ENCODE data around the gene ZNF837.

ZNF837 gene

DNA sequence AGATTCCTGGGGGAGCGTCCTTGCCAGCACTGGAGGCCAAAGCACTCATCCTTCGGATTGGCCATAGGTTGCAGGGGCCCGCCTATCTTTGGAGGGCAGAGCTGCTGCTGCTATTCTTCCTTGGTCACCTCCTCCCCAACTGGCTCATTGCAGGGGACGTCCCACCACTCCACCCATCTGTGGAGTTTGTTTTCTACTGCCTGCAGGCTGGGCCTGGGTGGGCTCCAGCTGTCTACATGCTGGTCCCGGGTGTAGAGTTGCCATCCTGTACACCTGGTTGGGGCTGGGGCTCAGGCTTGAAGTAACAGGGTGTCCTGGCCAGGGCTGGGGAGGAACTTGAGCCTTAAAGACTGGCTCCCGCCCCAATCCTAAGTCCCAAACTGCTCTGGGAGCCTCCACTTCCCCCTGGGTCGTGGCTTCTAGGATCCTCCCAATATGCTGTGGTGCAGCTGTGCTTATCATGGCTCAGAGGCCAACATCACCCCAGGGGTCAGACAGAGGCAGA lies 16.8 kb upstream of the ZNF837 start:
- TF ChIP-seq, protein P1, sequence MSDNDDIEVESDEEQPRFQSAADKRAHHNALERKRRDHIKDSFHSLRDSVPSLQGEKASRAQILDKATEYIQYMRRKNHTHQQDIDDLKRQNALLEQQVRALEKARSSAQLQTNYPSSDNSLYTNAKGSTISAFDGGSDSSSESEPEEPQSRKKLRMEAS (IDR thresholded peaks at IDR 0.05) = no peak
- no peak for TF ChIP-seq EP300 (IDR thresholded peaks at IDR 0.05; ENCODE audit: borderline replicate concordance)
- TF ChIP-seq YY1 (IDR thresholded peaks at IDR 0.05; ENCODE audit: low read depth) = no peak
- no peak for TF ChIP-seq TAF1 (IDR thresholded peaks at IDR 0.05; ENCODE audit: low read depth)
- no peak for TF ChIP-seq NFIC (IDR thresholded peaks at IDR 0.05)
- TF ChIP-seq, protein P2, sequence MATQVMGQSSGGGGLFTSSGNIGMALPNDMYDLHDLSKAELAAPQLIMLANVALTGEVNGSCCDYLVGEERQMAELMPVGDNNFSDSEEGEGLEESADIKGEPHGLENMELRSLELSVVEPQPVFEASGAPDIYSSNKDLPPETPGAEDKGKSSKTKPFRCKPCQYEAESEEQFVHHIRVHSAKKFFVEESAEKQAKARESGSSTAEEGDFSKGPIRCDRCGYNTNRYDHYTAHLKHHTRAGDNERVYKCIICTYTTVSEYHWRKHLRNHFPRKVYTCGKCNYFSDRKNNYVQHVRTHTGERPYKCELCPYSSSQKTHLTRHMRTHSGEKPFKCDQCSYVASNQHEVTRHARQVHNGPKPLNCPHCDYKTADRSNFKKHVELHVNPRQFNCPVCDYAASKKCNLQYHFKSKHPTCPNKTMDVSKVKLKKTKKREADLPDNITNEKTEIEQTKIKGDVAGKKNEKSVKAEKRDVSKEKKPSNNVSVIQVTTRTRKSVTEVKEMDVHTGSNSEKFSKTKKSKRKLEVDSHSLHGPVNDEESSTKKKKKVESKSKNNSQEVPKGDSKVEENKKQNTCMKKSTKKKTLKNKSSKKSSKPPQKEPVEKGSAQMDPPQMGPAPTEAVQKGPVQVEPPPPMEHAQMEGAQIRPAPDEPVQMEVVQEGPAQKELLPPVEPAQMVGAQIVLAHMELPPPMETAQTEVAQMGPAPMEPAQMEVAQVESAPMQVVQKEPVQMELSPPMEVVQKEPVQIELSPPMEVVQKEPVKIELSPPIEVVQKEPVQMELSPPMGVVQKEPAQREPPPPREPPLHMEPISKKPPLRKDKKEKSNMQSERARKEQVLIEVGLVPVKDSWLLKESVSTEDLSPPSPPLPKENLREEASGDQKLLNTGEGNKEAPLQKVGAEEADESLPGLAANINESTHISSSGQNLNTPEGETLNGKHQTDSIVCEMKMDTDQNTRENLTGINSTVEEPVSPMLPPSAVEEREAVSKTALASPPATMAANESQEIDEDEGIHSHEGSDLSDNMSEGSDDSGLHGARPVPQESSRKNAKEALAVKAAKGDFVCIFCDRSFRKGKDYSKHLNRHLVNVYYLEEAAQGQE (IDR thresholded peaks at IDR 0.05; ENCODE audit: low read depth) = no peak
- no peak for TF ChIP-seq FOXM1 (IDR thresholded peaks at IDR 0.05; ENCODE audit: borderline replicate concordance, low read depth)
- no peak for TF ChIP-seq EGR1 (IDR thresholded peaks at IDR 0.05)
- TF ChIP-seq CREB1 (IDR thresholded peaks at IDR 0.05; ENCODE audit: low read depth) = no peak
- TF ChIP-seq TEAD4 (IDR thresholded peaks at IDR 0.05) = no peak
- TF ChIP-seq, protein P3, sequence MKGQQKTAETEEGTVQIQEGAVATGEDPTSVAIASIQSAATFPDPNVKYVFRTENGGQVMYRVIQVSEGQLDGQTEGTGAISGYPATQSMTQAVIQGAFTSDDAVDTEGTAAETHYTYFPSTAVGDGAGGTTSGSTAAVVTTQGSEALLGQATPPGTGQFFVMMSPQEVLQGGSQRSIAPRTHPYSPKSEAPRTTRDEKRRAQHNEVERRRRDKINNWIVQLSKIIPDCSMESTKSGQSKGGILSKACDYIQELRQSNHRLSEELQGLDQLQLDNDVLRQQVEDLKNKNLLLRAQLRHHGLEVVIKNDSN (IDR thresholded peaks at IDR 0.05) = no peak
- no peak for TF ChIP-seq ZBTB7A (IDR thresholded peaks at IDR 0.05; ENCODE audit: low read depth)
- no peak for TF ChIP-seq CEBPB (IDR thresholded peaks at IDR 0.05)
- TF ChIP-seq TCF12 (IDR thresholded peaks at IDR 0.05; ENCODE audit: low read depth) = no peak
- TF ChIP-seq RAD21 (IDR thresholded peaks at IDR 0.05; ENCODE audit: low read depth) = no peak

DNA sequence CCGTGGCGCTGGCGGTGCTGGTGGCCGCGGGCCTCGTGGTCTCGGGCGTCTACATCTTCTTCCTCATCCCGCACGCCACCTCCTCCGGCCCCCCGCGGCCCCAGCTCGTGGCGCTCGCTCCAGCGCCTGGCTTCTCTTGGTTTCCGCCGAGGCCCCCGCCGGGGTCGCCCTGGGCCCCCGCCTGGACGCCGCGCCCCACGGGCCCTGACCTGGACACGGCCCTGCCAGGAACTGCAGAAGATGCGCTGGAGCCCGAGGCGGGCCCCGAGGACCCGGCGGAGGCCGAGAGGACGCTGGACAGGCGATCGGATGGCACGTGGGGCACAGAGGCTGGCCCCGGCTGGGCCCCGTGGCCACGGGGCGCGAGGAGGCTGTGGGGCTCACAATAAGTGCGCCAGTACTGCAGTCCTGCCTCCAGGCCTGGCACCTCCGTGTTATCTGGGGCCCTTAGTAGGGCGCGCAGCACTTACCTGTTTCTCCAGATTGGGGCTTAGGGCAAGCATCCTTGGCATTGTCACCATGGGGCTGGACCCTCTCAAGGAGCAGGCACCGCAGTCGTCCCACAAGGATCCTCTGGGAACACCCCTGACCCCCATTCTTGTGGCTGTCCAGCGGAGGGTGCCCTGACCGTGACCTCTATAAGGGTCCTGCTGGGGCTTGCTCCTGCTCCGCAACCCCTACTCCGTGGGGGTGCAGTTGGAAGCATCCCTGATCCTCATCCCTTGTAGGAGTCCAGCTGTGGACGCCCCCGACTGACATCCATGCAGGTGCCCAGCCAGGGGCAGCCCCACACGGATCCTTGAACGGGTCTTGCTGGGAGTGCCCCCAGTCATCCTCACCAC lies 16.1 kb upstream of the ZNF837 start:
- TF ChIP-seq FOXM1 (IDR thresholded peaks at IDR 0.05; ENCODE audit: borderline replicate concordance, low read depth) = no peak
- TF ChIP-seq CEBPB (IDR thresholded peaks at IDR 0.05) = no peak
- TF ChIP-seq, protein P3 (IDR thresholded peaks at IDR 0.05) = no peak
- no peak for TF ChIP-seq RAD21 (IDR thresholded peaks at IDR 0.05; ENCODE audit: low read depth)
- no peak for TF ChIP-seq YY1 (IDR thresholded peaks at IDR 0.05; ENCODE audit: low read depth)
- no peak for TF ChIP-seq CREB1 (IDR thresholded peaks at IDR 0.05; ENCODE audit: low read depth)

DNA sequence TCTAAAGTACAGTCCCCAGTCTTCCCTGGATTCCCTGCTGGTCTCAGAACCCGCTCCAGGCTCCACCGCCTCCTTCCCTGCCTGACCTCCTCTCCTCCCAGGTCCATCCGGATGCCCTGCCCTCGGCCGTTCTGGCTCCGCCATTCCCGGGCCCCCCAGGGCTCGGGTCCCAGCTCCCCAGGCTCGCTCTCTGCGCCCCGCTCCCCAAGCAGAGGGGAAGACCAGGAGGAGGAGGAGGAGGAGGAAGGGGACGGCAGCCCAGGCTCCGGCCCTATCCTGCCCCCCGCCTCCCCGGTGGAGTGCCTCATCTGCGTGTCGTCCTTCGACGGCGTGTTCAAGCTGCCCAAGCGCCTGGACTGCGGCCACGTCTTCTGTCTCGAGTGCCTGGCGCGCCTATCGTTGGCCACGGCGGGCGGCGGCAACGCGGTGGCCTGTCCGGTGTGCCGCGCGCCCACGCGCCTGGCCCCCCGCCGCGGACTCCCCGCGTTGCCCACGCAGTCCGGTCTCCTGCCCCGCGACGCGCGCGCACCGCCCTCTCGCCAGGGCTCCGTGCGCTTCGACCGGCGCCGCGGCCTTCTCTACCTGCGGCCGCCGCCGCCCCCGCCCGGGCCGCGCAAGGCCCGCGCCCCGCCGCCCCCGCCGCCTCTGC lies 15.3 kb upstream of the ZNF837 start:
- TF ChIP-seq NFIC (IDR thresholded peaks at IDR 0.05) = no peak

DNA sequence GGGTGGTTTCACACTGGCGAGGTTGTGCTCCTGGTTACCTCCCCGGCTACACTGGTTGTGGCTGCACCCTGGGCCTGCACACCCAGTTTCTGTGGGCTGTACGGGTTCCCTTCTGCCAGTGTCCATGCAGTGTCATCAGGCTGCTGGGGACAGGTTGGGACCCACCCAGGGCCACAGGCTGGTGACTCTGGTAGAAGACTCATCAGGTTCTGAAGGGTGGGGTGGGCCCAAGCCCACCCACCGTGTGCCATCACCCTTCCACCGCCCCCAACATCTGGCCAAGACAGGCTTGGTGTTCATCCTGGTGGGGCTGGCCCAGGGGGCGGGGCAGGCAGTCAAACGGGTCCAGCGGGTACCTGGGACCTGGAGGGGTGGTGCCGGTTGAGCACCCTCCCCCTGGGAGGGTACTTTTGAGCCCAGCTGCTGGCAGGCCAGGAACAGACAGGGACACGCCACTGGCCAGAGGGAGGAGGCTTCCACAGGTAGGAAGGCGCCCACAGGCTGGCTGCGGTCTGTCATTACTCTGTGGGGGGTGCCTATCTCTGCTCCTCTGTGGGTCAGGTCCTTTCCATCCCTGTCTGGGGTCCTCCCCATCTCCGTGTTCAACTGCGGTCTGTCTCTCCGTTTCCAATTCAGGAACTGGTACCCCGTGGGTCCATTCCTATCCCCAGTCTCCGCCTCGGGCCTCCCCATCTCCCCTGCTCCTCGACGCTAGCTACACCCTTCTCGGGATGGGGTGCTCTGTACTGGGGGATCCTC lies 14.6 kb upstream of the ZNF837 start, which contains the start of gene RNF225:
RNF225 (plus strand) TSS at position 437 of the 759 bp plus-strand sequence. CDS start 434 bp downstream, outside the sequence.
- TF ChIP-seq, protein P1 (IDR thresholded peaks at IDR 0.05) = 0 out of 2 replicates have a peak, but pooled peaks have one; percentile 12
- TF ChIP-seq EGR1 (IDR thresholded peaks at IDR 0.05) (no peak), TAF1 (IDR thresholded peaks at IDR 0.05; ENCODE audit: low read depth) (peak; percentile 18; the same call in 1 of the 2 replicates)

DNA sequence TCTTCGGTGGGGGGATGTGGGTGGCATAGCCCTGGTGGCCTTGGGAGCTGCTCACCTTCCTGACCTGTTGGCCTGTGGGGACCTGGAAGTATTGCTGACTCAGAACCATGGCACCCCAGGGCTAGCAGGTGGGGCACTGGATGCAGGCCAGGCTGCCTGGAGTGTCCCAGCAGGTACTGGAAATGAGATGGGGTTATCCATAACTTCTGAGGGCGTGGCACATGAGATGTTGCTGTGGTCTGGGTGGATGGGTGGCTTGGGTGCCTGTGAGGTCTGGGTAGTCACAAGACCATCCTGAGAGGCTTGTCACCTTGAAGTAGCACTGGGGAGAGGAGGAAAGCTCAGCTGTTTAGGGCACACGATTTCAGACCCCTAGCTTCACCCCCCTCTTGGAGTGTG lies 14.0 kb upstream of the ZNF837 start:
- TF ChIP-seq RAD21 (IDR thresholded peaks at IDR 0.05; ENCODE audit: low read depth) (no peak), YY1 (IDR thresholded peaks at IDR 0.05; ENCODE audit: low read depth) (no peak), EGR1 (IDR thresholded peaks at IDR 0.05) (no peak), EP300 (IDR thresholded peaks at IDR 0.05; ENCODE audit: borderline replicate concordance) (no peak; the same call in 1 of the 2 replicates), NFIC (IDR thresholded peaks at IDR 0.05) (peak; percentile 93), CEBPB (IDR thresholded peaks at IDR 0.05) (0 out of 2 replicates have a peak, but pooled peaks have one; percentile 19), TEAD4 (IDR thresholded peaks at IDR 0.05) (0 out of 2 replicates have a peak, but pooled peaks have one; percentile 44)
- TF ChIP-seq, protein P3 (IDR thresholded peaks at IDR 0.05) = peak; percentile 12; the same call in 1 of the 2 replicates
- TF ChIP-seq, protein P1 (IDR thresholded peaks at IDR 0.05) = no peak; the same call in 1 of the 2 replicates

DNA sequence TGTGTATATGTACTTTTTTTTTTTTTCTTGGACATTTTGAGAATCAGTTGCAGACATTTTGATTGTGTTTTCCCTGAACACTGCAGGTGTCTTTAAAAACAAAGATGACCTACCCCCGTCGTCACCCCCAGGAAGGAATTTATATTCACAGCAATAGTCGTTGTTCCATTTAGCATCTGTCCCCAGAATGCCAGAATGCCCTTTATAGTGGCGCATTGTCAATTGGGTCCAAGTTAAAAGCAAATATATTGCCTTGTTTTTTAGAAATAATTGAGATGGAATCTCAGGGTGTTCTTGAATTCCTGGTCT lies 12.8 kb upstream of the ZNF837 start:
- TF ChIP-seq FOXM1 (IDR thresholded peaks at IDR 0.05; ENCODE audit: borderline replicate concordance, low read depth) = no peak
- TF ChIP-seq CREB1 (IDR thresholded peaks at IDR 0.05; ENCODE audit: low read depth) = no peak
- no peak for TF ChIP-seq RAD21 (IDR thresholded peaks at IDR 0.05; ENCODE audit: low read depth)
- TF ChIP-seq, protein P2 (IDR thresholded peaks at IDR 0.05; ENCODE audit: low read depth) = no peak
- TF ChIP-seq TEAD4 (IDR thresholded peaks at IDR 0.05) = no peak
- no peak for TF ChIP-seq ZBTB7A (IDR thresholded peaks at IDR 0.05; ENCODE audit: low read depth)
- no peak for TF ChIP-seq CEBPB (IDR thresholded peaks at IDR 0.05)
- TF ChIP-seq, protein P3 (IDR thresholded peaks at IDR 0.05) = no peak

Measured in Ishikawa (cell line).